BLaER1 (cell line): Measurements from ENCODE around the gene ENO4.

Experiments
- H3K27ac ChIP-seq: shearing (Covaris generic); formaldehyde crosslinking; 2 replicates; pipeline ENCODE4 v1.8.1; 2022
- H3K27me3 ChIP-seq: shearing (Covaris generic); formaldehyde crosslinking; 2 replicates; pipeline ENCODE4 v1.8.1; 2022
- H3K36me3 ChIP-seq: shearing (Covaris generic); formaldehyde crosslinking; 2 replicates; pipeline ENCODE4 v1.8.1; 2022
- H3K4me1 ChIP-seq: shearing (Covaris generic); formaldehyde crosslinking; 2 replicates; pipeline ENCODE4 v1.8.1; 2022
- H3K4me2 ChIP-seq: shearing (Covaris generic); formaldehyde crosslinking; 2 replicates; pipeline ENCODE4 v1.8.1; 2022
- H3K4me3 ChIP-seq: shearing (Covaris generic); formaldehyde crosslinking; 2 replicates; pipeline ENCODE4 v1.8.1; 2022
- H3K9ac ChIP-seq: shearing (Covaris generic); formaldehyde crosslinking; 2 replicates; pipeline ENCODE4 v1.8.1; 2022
- H3K9me3 ChIP-seq: shearing (Covaris generic); formaldehyde crosslinking; 2 replicates; pipeline ENCODE4 v1.8.1; 2022
- H4K20me1 ChIP-seq: shearing (Covaris generic); formaldehyde crosslinking; 2 replicates; pipeline ENCODE4 v1.8.1; 2022
- Cebpa-rat ChIP-seq: shearing (Covaris generic); IDR thresholded peaks from 2 replicates; pipeline ENCODE4 v1.8.1; 2022

ENO4 gene

DNA sequence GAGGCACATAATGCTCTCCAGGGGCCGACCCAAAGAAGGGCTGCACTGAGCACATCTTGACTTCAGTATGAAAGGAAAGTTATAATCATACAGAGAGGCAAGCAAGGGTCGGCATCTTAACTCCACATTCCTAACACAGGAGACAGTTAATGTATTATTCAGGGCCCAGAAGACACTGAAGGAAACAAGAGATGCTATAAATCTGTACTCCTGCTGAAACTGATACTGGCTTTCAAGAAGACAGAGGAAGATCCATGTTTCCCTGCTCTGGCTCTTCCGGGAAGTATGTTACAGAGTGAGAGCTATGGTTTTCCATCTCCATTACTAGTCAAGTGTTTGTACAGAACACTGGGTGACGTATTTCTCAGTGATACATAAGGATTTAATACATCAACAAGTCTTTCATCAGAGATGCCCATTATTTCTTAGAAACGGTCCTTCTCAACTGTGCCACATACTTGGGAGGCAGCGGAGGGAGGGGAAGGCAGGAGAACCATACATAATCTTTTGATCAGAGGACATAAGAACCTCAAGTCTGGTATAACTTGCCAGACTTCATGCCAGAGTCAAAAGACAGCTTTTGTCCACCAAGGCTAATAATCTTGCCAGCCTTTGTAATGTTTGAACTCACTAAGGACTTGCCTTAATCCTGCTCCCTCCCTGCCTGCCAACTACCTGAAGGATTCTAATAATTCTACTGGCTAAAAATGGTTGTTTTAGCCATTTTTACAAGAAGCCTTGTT, 58.1 kb downstream of the ENO4 start:
- no peaks in the 10 kb centered on the region for H3K36me3 ChIP-seq
- no peak overlapping the region for H3K4me3 ChIP-seq
- H3K9ac ChIP-seq: no peak overlapping the region
- no peak for TF ChIP-seq Cebpa-rat
- no peaks in the 10 kb centered on the region for H3K9me3 ChIP-seq
- H4K20me1 ChIP-seq: no peaks in the 10 kb centered on the region
- H3K27ac ChIP-seq: no peak overlapping the region
- no peaks in the 10 kb centered on the region for H3K4me1 ChIP-seq
- no peaks in the 10 kb centered on the region for H3K27me3 ChIP-seq
- H3K4me2 ChIP-seq: no peak overlapping the region

- no peak overlapping the region for H3K4me2 ChIP-seq
- no peak for TF ChIP-seq Cebpa-rat
- H4K20me1 ChIP-seq: no peaks in the 10 kb centered on the region
- H3K36me3 ChIP-seq: no peaks in the 10 kb centered on the region
- H3K4me3 ChIP-seq: no peak overlapping the region
- H3K9ac ChIP-seq: no peak overlapping the region
- H3K9me3 ChIP-seq: no peaks in the 10 kb centered on the region
- H3K27ac ChIP-seq: no peak overlapping the region
- H3K4me1 ChIP-seq: no peaks in the 10 kb centered on the region
- H3K27me3 ChIP-seq: no peaks in the 10 kb centered on the region
These were observed 60.0 kb downstream of the ENO4 start for GRCh38 chr10:116909307-116909706.

DNA sequence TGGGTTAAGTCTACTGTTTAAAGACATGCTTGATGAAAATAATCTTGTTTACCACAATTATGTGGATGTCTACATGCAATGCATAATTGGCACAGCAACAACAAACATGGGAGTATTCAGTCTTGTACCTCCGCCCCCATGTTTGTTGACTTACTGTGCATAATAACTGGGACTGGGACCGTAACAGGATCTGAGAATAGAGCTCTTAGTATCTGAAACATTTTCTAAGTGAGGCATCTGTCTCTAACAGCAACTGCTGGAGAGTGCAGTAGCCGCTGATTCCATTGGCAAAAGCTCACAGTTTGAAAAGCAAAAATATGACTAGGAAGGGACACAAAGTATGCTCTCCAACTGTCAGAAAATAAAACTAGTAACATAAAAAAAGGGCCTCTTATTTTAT, 61.6 kb downstream of the ENO4 start:
- no peak overlapping the region for H3K4me3 ChIP-seq
- no peak overlapping the region for H3K4me2 ChIP-seq
- no peaks in the 10 kb centered on the region for H3K4me1 ChIP-seq
- H3K36me3 ChIP-seq: no peaks in the 10 kb centered on the region
- TF ChIP-seq Cebpa-rat: no peak
- no peak overlapping the region for H3K27ac ChIP-seq
- H3K9ac ChIP-seq: no peak overlapping the region
- H3K9me3 ChIP-seq: no peaks in the 10 kb centered on the region
- H4K20me1 ChIP-seq: no peaks in the 10 kb centered on the region
- H3K27me3 ChIP-seq: no peaks in the 10 kb centered on the region

DNA sequence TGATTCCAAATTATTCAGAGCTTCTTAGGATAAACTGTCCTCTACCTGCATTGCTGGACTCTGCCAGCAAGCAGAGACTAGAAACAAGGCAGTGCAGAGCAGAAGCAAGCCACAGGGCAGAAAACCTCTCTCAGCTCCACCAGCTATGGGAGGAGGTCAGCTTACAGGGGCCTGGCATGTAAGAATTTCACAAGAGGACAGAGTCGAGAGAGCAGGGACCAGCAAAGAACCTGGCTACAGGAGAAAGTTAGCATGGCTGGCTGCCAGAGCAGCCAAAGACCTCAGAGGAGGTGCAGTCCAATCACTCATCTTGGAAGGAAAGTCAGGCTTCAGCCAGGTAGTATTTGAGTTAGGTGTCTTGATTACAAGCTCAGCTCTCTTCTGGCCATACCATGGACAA, 62.9 kb downstream of the ENO4 start:
- Histone ChIP-seq H3K9ac (no peak overlapping the region), H3K4me3 (no peak overlapping the region), H3K9me3 (no peaks in the 10 kb centered on the region), H3K27me3 (no peaks in the 10 kb centered on the region), H3K36me3 (no peaks in the 10 kb centered on the region), H4K20me1 (no peaks in the 10 kb centered on the region), H3K27ac (no peak overlapping the region), H3K4me2 (no peak overlapping the region), H3K4me1 (no peaks in the 10 kb centered on the region)
- TF ChIP-seq Cebpa-rat: no peak

GRCh38 chr10:116913695-116914094, 64.4 kb downstream of the ENO4 start:
- no peaks in the 10 kb centered on the region for H4K20me1 ChIP-seq
- no peaks in the 10 kb centered on the region for H3K4me1 ChIP-seq
- no peak overlapping the region for H3K27ac ChIP-seq
- H3K36me3 ChIP-seq: no peaks in the 10 kb centered on the region
- H3K4me3 ChIP-seq: no peak overlapping the region
- H3K27me3 ChIP-seq: no peaks in the 10 kb centered on the region
- no peak overlapping the region for H3K4me2 ChIP-seq
- TF ChIP-seq Cebpa-rat: no peak
- no peak overlapping the region for H3K9ac ChIP-seq
- H3K9me3 ChIP-seq: no peaks in the 10 kb centered on the region

- H4K20me1 ChIP-seq: no peaks in the 10 kb centered on the region
- no peak overlapping the region for H3K4me2 ChIP-seq
- no peak overlapping the region for H3K9ac ChIP-seq
- no peak overlapping the region for H3K4me3 ChIP-seq
- H3K36me3 ChIP-seq: no peaks in the 10 kb centered on the region
- no peak overlapping the region for H3K27ac ChIP-seq
- H3K9me3 ChIP-seq: no peaks in the 10 kb centered on the region
- no peaks in the 10 kb centered on the region for H3K4me1 ChIP-seq
- no peaks in the 10 kb centered on the region for H3K27me3 ChIP-seq
- TF ChIP-seq Cebpa-rat: no peak
These were observed 66.0 kb downstream of the ENO4 start for GRCh38 chr10:116915340-116915739.

- no peak overlapping the region for H3K4me2 ChIP-seq
- H3K27ac ChIP-seq: no peak overlapping the region
- no peaks in the 10 kb centered on the region for H3K9me3 ChIP-seq
- H3K4me1 ChIP-seq: no peaks in the 10 kb centered on the region
- H3K27me3 ChIP-seq: no peaks in the 10 kb centered on the region
- no peak overlapping the region for H3K9ac ChIP-seq
- no peak for TF ChIP-seq Cebpa-rat
- no peaks in the 10 kb centered on the region for H3K36me3 ChIP-seq
- no peaks in the 10 kb centered on the region for H4K20me1 ChIP-seq
- H3K4me3 ChIP-seq: no peak overlapping the region
These were observed 68.2 kb downstream of the ENO4 start for GRCh38 chr10:116917481-116917880.

- Histone ChIP-seq H3K4me2 (no peak overlapping the region), H3K9ac (no peak overlapping the region), H3K9me3 (no peaks in the 10 kb centered on the region), H3K27ac (no peak overlapping the region), H4K20me1 (no peaks in the 10 kb centered on the region), H3K27me3 (no peaks in the 10 kb centered on the region), H3K4me1 (no peaks in the 10 kb centered on the region), H3K36me3 (no peaks in the 10 kb centered on the region), H3K4me3 (no peak overlapping the region)
- no peak for TF ChIP-seq Cebpa-rat
These were observed 69.3 kb downstream of the ENO4 start for GRCh38 chr10:116918583-116918982.

- Histone ChIP-seq H3K4me2 (no peak overlapping the region), H4K20me1 (no peaks in the 10 kb centered on the region), H3K27ac (no peak overlapping the region), H3K27me3 (no peaks in the 10 kb centered on the region), H3K4me1 (no peaks in the 10 kb centered on the region), H3K9me3 (no peaks in the 10 kb centered on the region), H3K9ac (no peak overlapping the region), H3K4me3 (no peak overlapping the region), H3K36me3 (no peaks in the 10 kb centered on the region)
- no peak for TF ChIP-seq Cebpa-rat
These were observed 69.9 kb downstream of the ENO4 start for GRCh38 chr10:116919164-116919563.

GRCh38 chr10:116919706-116920105, 70.4 kb downstream of the ENO4 start:
- no peaks in the 10 kb centered on the region for H3K9me3 ChIP-seq

GRCh38 chr10:116925056-116925455, 75.8 kb downstream of the ENO4 start:
- H3K27me3 ChIP-seq: no peaks in the 10 kb centered on the region

More at GRCh38 chr10:116919706-116920105, 70.4 kb downstream of the ENO4 start:
- H3K36me3 ChIP-seq: no peaks in the 10 kb centered on the region
- no peaks in the 10 kb centered on the region for H3K4me1 ChIP-seq
- H3K9ac ChIP-seq: no peak overlapping the region
- H3K27ac ChIP-seq: no peak overlapping the region
- H3K27me3 ChIP-seq: no peaks in the 10 kb centered on the region
- no peak overlapping the region for H3K4me2 ChIP-seq
- no peaks in the 10 kb centered on the region for H4K20me1 ChIP-seq
- TF ChIP-seq Cebpa-rat: no peak
- H3K4me3 ChIP-seq: no peak overlapping the region

More at GRCh38 chr10:116925056-116925455, 75.8 kb downstream of the ENO4 start:
- no peak overlapping the region for H3K4me2 ChIP-seq
- H3K4me3 ChIP-seq: no peak overlapping the region
- no peaks in the 10 kb centered on the region for H3K9me3 ChIP-seq
- H3K4me1 ChIP-seq: no peaks in the 10 kb centered on the region
- H3K36me3 ChIP-seq: no peaks in the 10 kb centered on the region
- no peaks in the 10 kb centered on the region for H4K20me1 ChIP-seq
- no peak overlapping the region for H3K27ac ChIP-seq
- TF ChIP-seq Cebpa-rat: no peak
- H3K9ac ChIP-seq: no peak overlapping the region
